Hepatocyte (in vitro differentiated cells): ENCODE results near the gene E2F3.

Experiments
- CTCF ChIP-seq: fragments of 200-600 bp; sonication (generic); IDR thresholded peaks from 2 replicates; pipeline ENCODE4 v1.5.1; 2016; ENCODE audit warnings: antibody characterized with exemption, mild to moderate bottlenecking; ENCODE audit not compliant: poor library complexity
- EZH2 ChIP-seq: fragments of 200-600 bp; sonication (generic); IDR thresholded peaks from 2 replicates; pipeline ENCODE4 v1.6.1; 2016; ENCODE audit warnings: antibody characterized with exemption, mild to moderate bottlenecking, borderline replicate concordance
- EZH2phosphoT487 ChIP-seq: fragments of 200-600 bp; sonication (generic); IDR thresholded peaks from one replicate; pipeline ENCODE4 v1.6.1; 2018; ENCODE audit warnings: antibody characterized with exemption, mild to moderate bottlenecking, low read depth, moderate library complexity; ENCODE audit not compliant: unreplicated experiment, severe bottlenecking

- TF ChIP-seq CTCF (no peak), EZH2 (no peak), EZH2phosphoT487 (no peak)
These were observed 2.2 kb upstream of the E2F3 start for GRCh38 chr6:20399518-20399917.
